PC-3 (cell line): Measurements from ENCODE around the gene CSHL1. TPM values are rescaled to one million over a fixed set of nuclear protein-coding genes. Genes with fewer than 3 reads are reported as not detected.
"Not testable (repeated sequence)": the region's sequence is repeated elsewhere in the genome, so short reads cannot be mapped to it uniquely, and the experiment has no call there.

Source experiments
- ATAC-seq: fragments of 200-7000 bp; cut with Tn5 transposase; 2 replicates; pipeline ENCODE4 v1.9.1; 2020; ENCODE audit warnings: mild to moderate bottlenecking, moderate library complexity
- BruUV-seq: library from RNA; stranded (reverse); fragments of 400-500 nt; replicated peaks from 2 replicates; lab custom pipeline; 2021; lab: Mats Ljungman, UMichigan
- CTCF ChIA-PET: fragments of 300-600 bp; sonication (Branson Sonifier 250); formaldehyde crosslinking; loops from one replicate; lab custom pipeline; 2022; ENCODE audit warnings: antibody characterized with exemption; lab: Charles Lee
- POLR2A ChIA-PET: fragments of 300-600 bp; sonication (Branson Sonifier 250); formaldehyde crosslinking; loops from one replicate; lab custom pipeline; 2022; ENCODE audit warnings: antibody characterized with exemption; ENCODE audit not compliant: unreplicated experiment; lab: Charles Lee
- DNase-seq: peaks from one replicate; pipeline ENCODE4 v3.0.0-alpha.2; 2015
- H2AFZ ChIP-seq: fragments of 300-600 bp; sonication (generic); 2 replicates; pipeline ENCODE4 v1.6.0; 2016; ENCODE audit warnings: antibody characterized with exemption, low read length
- H3F3A ChIP-seq: fragments of 300-600 bp; sonication (generic); one replicate; pipeline ENCODE4 v1.6.0; 2017; ENCODE audit warnings: antibody characterized with exemption, low read length, control low read depth, mild to moderate bottlenecking; ENCODE audit not compliant: unreplicated experiment
- H3K27ac ChIP-seq: fragments of 300-600 bp; sonication (generic); 2 replicates; pipeline ENCODE4 v1.5.1; 2016; ENCODE audit warnings: mild to moderate bottlenecking, low read length
- H3K27me3 ChIP-seq: fragments of 300-600 bp; sonication (generic); 2 replicates; pipeline ENCODE4 v1.6.1; 2016; ENCODE audit warnings: low read length, mixed read lengths
- H3K36me3 ChIP-seq: fragments of 300-600 bp; sonication (generic); 2 replicates; pipeline ENCODE4 v1.6.1; 2016; ENCODE audit warnings: low read depth, mixed run types, low read length, mixed read lengths
- H3K4me1 ChIP-seq: fragments of 300-600 bp; sonication (generic); 2 replicates; pipeline ENCODE4 v1.5.1; 2016; ENCODE audit warnings: low read length; ENCODE audit not compliant: insufficient read depth
- H3K4me2 ChIP-seq: fragments of 300-600 bp; sonication (generic); 2 replicates; pipeline ENCODE4 v1.6.0; 2016; ENCODE audit warnings: low read length
- H3K4me3 ChIP-seq: fragments of 300-600 bp; sonication (generic); 2 replicates; pipeline ENCODE4 v1.5.1; 2016; ENCODE audit warnings: mild to moderate bottlenecking, low read length, mixed read lengths
- H3K79me2 ChIP-seq: fragments of 300-600 bp; sonication (generic); 2 replicates; pipeline ENCODE4 v1.6.1; 2017; ENCODE audit warnings: low read length, mixed read lengths
- H3K9ac ChIP-seq: fragments of 300-600 bp; sonication (generic); 2 replicates; pipeline ENCODE4 v1.6.0; 2016; ENCODE audit warnings: mild to moderate bottlenecking, low read length
- H3K9me2 ChIP-seq: fragments of 300-600 bp; sonication (generic); replicated peaks from 2 replicates; pipeline ENCODE4 v1.6.1; 2016; ENCODE audit warnings: mixed run types, low read length, mixed read lengths
- H3K9me3 ChIP-seq: fragments of 300-600 bp; sonication (generic); 2 replicates; pipeline ENCODE4 v1.6.1; 2016; ENCODE audit warnings: low read length, mixed read lengths
- H4K20me1 ChIP-seq: fragments of 300-600 bp; sonication (generic); 2 replicates; pipeline ENCODE4 v1.6.1; 2016; ENCODE audit warnings: low read length, mixed read lengths
- EZH2 ChIP-seq: fragments of 300-600 bp; sonication (generic); IDR thresholded peaks from one replicate; pipeline ENCODE4 v1.6.1; 2017; ENCODE audit warnings: antibody characterized with exemption, mild to moderate bottlenecking, low read length; ENCODE audit not compliant: unreplicated experiment
- EZH2phosphoT487 ChIP-seq: fragments of 300-600 bp; sonication (generic); IDR thresholded peaks from 2 replicates; pipeline ENCODE4 v1.6.1; 2018; ENCODE audit warnings: mild to moderate bottlenecking, antibody characterized with exemption, low read length, borderline replicate concordance
- intact Hi-C: fragments of 100-400 bp; cut with micrococcal nuclease; formaldehyde crosslinking; loops from 2 replicates; pipeline ENCODE4 v1.9.0; 2023
- total RNA-seq: library from RNA; depleted of rRNA; stranded (reverse); fragments of >200 nt; gene quantifications from 2 replicates; pipeline ENCODE4 v1.2.3, GENCODE V29; 2014
- TF ChIP-seq, protein P1 (sequence below): fragments of 300-600 bp; sonication (generic); conservative IDR thresholded peaks from 2 replicates; pipeline ENCODE4 v1.5.1; 2017; ENCODE audit warnings: antibody characterized with exemption, low read depth, mild to moderate bottlenecking, low read length

Gene CSHL1
- total RNA-seq, 1 experiment from 2014 or later = not detected

DNA sequence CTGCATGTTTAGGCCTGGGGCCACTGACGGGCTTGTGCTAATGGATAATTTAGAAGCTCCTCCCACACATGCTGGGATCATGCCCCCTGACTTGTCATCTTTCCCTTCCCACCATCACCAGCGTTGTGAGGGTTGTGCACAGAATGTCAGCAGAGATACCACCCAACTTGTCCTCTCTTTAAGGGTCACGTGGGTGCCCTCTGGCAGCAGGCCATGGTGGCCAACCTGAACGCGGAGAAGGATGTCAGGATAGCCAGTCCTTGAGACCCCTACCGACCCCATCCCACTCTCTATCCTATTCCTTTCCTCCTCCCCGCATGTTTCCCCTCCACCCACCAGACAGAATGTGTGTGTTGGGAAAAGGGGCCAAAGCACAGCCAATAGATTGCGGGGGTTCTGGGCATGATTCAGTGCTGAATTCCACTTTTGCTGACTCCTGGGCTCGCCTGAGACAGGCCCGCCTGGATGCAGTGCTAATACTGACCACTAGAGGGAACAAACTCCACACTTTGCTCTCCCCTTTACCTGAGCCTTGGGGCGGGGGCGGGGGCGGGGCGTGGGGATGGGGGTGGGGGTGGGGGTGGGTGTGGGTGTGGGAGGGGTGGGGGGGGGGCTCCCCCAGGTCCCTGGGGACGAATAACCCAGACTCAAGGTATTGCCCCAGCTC, 29.0 kb downstream of the CSHL1 start, which contains the start of gene GH2:
Gene GH2 (minus strand): TSS at position 10 of the 667 bp plus-strand sequence. CDS start 143 bp downstream, outside the sequence.
- H3K36me3 ChIP-seq = no peaks in the 10 kb centered on the region
- DNase-seq (peak; percentile 79), ATAC-seq (peak; percentile 95)
- BruUV-seq = no TSS peak
- ChIA-PET POLR2A (no interaction called here), CTCF (no interaction called here)
- TF ChIP-seq EZH2phosphoT487 = no peak
- TF ChIP-seq, protein P1, sequence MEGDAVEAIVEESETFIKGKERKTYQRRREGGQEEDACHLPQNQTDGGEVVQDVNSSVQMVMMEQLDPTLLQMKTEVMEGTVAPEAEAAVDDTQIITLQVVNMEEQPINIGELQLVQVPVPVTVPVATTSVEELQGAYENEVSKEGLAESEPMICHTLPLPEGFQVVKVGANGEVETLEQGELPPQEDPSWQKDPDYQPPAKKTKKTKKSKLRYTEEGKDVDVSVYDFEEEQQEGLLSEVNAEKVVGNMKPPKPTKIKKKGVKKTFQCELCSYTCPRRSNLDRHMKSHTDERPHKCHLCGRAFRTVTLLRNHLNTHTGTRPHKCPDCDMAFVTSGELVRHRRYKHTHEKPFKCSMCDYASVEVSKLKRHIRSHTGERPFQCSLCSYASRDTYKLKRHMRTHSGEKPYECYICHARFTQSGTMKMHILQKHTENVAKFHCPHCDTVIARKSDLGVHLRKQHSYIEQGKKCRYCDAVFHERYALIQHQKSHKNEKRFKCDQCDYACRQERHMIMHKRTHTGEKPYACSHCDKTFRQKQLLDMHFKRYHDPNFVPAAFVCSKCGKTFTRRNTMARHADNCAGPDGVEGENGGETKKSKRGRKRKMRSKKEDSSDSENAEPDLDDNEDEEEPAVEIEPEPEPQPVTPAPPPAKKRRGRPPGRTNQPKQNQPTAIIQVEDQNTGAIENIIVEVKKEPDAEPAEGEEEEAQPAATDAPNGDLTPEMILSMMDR = peak; percentile 62
- no peaks in the 10 kb centered on the region for H3F3A ChIP-seq
- H4K20me1 ChIP-seq = no peaks in the 10 kb centered on the region
- no peak within 1 kb of the TSS for H2AFZ ChIP-seq
- no peak within 1 kb of the TSS for H3K27ac ChIP-seq
- no peak within 1 kb of the TSS for H3K9ac ChIP-seq
- H3K27me3 ChIP-seq = peaks cover 2% of the 10 kb centered on the region; the same call in 1 of the 2 replicates
- H3K79me2 ChIP-seq = no peaks in the 10 kb centered on the region
- H3K4me1 ChIP-seq = no peaks in the 10 kb centered on the region
- intact Hi-C loops = no loop called here
- H3K9me3 ChIP-seq = no peaks in the 10 kb centered on the region
- no peaks in the 10 kb centered on the region for H3K9me2 ChIP-seq
- H3K4me3 ChIP-seq = no peak within 1 kb of the TSS
- no peak within 1 kb of the TSS for H3K4me2 ChIP-seq

- intact Hi-C loops, H3K4me1 ChIP-seq, H3K9me2 ChIP-seq, H3K79me2 ChIP-seq, H3K4me2 ChIP-seq, H3K9ac ChIP-seq, H3K27ac ChIP-seq, H4K20me1 ChIP-seq, H3K27me3 ChIP-seq, DNase-seq, H3K9me3 ChIP-seq, H3F3A ChIP-seq, H2AFZ ChIP-seq, POLR2A ChIA-PET, H3K4me3 ChIP-seq, BruUV-seq, ATAC-seq, H3K36me3 ChIP-seq: not testable (repeated sequence)
- CTCF ChIA-PET = interaction anchor here (0.6 kb wide), 1 partner anchor 193 kb away, joined by 3 read pairs; no protein-coding TSS in a partner anchor
- TF ChIP-seq, protein P1 = 0 out of 2 replicates have a peak, but pooled peaks have one; percentile 13
These were observed 29.7 kb downstream of the CSHL1 start for GRCh38 chr17:63881337-63881736.

DNA sequence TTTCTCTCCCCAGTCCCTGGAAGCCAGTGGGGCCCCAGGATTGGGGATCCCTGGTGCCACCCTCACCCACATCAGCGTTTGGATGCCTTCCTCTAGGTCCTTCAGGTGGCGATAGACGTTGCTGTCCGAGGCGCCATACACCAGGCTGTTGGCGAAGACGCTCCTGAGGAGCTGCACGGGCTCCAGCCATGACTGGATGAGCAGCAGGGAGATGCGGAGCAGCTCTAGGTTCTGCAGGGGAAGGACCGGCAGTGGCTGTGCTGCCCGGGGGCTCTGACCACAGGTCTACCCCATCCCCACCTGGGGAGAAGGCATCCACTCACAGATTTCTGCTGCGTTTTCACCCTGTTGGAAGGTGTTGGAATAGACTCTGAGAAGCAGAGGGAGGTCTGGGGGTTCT, 30.4 kb downstream of the CSHL1 start:
- no peak overlapping the region for H3K27ac ChIP-seq
- H3K4me3 ChIP-seq = no peak overlapping the region
- H3K9ac ChIP-seq = no peak overlapping the region
- H3K9me2 ChIP-seq = no peaks in the 10 kb centered on the region
- peaks cover 7% of the 10 kb centered on the region; the same call in 1 of the 2 replicates for H3K27me3 ChIP-seq
- no peak overlapping the region for H3K4me2 ChIP-seq
- POLR2A ChIA-PET = no interaction called here
- no peaks in the 10 kb centered on the region for H3K36me3 ChIP-seq
- no peak overlapping the region for H2AFZ ChIP-seq
- BruUV-seq = no TSS peak
- H4K20me1 ChIP-seq = no peaks in the 10 kb centered on the region
- H3K9me3 ChIP-seq = no peaks in the 10 kb centered on the region
- intact Hi-C loops = no loop called here
- CTCF ChIA-PET = interaction anchor here (0.6 kb wide), 1 partner anchor 193 kb away, joined by 3 read pairs; no protein-coding TSS in a partner anchor
- DNase-seq = no peak
- no peaks in the 10 kb centered on the region for H3K79me2 ChIP-seq
- TF ChIP-seq, protein P1 = no peak
- no peak for TF ChIP-seq EZH2phosphoT487
- no peak for TF ChIP-seq EZH2
- no peak for ATAC-seq
- no peaks in the 10 kb centered on the region for H3F3A ChIP-seq
- H3K4me1 ChIP-seq = no peaks in the 10 kb centered on the region

GRCh38 chr17:63878413-63878812, 32.6 kb downstream of the CSHL1 start:
- H3K4me1 ChIP-seq, intact Hi-C loops, H3F3A ChIP-seq, H3K36me3 ChIP-seq, H3K9me3 ChIP-seq, H3K79me2 ChIP-seq, H3K27me3 ChIP-seq, H3K9ac ChIP-seq, POLR2A ChIA-PET, H2AFZ ChIP-seq, BruUV-seq, H3K4me3 ChIP-seq, ATAC-seq, H4K20me1 ChIP-seq, H3K27ac ChIP-seq, H3K4me2 ChIP-seq, H3K9me2 ChIP-seq, DNase-seq: not testable (repeated sequence)
- CTCF ChIA-PET = interaction anchor here (0.6 kb wide), 2 partner anchors 35 to 716 kb away, joined by 3 to 14 read pairs; no protein-coding TSS in a partner anchor
